ENCODE data around the gene DDIAS.
"Not testable (repeated sequence)": the region's sequence is repeated elsewhere in the genome, so short reads cannot be mapped to it uniquely, and the experiment has no call there.

Gene DDIAS

DNA sequence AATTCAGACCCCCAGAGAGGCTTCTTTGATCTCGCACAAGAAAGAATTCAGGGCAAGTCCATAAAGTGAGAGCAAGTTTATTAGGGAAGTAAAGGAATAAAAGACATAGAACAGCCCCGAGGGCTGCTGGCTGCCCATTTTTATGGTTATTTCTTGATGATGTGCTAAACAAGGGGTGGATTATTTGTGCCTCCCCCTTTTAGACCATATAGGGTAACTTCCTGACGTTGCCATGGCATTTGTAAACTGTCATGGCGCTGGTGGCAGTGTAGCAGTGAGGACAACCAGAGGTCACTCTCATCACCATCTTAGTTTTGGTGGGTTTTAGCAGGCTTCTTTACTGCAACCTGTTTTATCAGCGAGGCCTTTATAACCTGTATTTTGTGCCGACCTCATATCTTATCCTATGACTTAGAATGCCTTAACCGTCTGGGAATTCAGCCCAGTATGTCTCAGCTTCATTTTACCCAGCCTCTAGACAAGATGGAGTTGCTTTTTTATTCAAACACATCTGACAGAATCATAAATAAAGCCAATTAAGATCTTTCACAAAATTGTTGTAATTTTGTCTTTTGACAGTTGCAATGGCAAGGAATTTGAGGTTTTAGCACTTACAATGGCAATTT lies 7.6 kb downstream of the DDIAS start:
- TF ChIP-seq, protein P1, sequence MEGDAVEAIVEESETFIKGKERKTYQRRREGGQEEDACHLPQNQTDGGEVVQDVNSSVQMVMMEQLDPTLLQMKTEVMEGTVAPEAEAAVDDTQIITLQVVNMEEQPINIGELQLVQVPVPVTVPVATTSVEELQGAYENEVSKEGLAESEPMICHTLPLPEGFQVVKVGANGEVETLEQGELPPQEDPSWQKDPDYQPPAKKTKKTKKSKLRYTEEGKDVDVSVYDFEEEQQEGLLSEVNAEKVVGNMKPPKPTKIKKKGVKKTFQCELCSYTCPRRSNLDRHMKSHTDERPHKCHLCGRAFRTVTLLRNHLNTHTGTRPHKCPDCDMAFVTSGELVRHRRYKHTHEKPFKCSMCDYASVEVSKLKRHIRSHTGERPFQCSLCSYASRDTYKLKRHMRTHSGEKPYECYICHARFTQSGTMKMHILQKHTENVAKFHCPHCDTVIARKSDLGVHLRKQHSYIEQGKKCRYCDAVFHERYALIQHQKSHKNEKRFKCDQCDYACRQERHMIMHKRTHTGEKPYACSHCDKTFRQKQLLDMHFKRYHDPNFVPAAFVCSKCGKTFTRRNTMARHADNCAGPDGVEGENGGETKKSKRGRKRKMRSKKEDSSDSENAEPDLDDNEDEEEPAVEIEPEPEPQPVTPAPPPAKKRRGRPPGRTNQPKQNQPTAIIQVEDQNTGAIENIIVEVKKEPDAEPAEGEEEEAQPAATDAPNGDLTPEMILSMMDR (IDR thresholded peaks at IDR 0.05; ENCODE audit: low read depth, low read length) = no peak
- TF ChIP-seq POLR2A (IDR thresholded peaks at IDR 0.05; ENCODE audit: extremely low read depth, insufficient read length) = no peak
- no peak for TF ChIP-seq MYC (IDR thresholded peaks at IDR 0.05; ENCODE audit: low read depth, low read length)
- TF ChIP-seq, protein P2, sequence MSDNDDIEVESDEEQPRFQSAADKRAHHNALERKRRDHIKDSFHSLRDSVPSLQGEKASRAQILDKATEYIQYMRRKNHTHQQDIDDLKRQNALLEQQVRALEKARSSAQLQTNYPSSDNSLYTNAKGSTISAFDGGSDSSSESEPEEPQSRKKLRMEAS (IDR thresholded peaks at IDR 0.05; ENCODE audit: low read depth, low read length) = no peak
- no peak for DNase-seq (ENCODE audit: low read depth)
- H3K4me3 ChIP-seq (ENCODE audit: low read depth, low read length) = no peak overlapping the region

DNA sequence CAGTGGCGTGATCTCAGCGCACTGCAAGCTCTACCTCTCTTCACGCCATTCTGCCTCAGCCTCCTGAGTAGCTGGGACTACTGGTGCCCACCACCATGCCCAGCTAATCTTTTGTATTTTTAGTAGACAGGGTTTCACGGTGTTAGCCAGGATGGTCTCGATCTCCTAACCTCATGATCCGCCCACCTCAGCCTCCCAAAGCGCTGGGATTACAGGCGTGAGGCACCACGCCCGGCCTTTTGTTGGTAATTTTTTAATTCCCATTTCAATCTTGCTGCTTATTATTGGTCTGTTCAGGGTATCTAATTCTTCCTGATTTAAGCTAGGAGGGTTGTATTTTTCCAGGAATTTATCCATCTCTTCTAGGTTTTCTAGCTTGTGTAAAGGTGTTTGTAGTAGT lies 18.2 kb downstream of the DDIAS start:
- not testable (repeated sequence) for H3K4me3 ChIP-seq (ENCODE audit: low read depth, low read length); DNase-seq (ENCODE audit: low read depth)

DNA sequence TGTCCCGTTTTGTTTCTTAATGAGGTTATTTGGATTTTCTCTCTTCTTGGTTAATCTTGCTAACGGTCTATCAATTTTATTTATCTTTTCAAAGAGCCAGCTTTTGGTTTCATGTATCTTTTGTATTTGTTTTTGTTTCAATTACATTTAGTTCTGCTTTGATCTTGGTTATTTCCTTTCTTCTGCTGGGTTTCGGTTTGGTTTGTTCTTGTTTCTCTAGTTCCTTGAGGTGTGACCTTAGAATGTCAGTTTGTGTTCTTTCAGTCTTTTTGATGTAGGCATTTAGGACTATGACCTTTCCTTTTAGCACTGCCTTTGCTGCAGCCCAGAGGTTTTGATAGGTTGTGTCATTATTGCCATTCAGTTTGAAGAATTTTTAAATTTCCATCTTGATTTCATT lies 18.7 kb downstream of the DDIAS start:
- DNase-seq (ENCODE audit: low read depth); H3K4me3 ChIP-seq (ENCODE audit: low read depth, low read length): not testable (repeated sequence)

DNA sequence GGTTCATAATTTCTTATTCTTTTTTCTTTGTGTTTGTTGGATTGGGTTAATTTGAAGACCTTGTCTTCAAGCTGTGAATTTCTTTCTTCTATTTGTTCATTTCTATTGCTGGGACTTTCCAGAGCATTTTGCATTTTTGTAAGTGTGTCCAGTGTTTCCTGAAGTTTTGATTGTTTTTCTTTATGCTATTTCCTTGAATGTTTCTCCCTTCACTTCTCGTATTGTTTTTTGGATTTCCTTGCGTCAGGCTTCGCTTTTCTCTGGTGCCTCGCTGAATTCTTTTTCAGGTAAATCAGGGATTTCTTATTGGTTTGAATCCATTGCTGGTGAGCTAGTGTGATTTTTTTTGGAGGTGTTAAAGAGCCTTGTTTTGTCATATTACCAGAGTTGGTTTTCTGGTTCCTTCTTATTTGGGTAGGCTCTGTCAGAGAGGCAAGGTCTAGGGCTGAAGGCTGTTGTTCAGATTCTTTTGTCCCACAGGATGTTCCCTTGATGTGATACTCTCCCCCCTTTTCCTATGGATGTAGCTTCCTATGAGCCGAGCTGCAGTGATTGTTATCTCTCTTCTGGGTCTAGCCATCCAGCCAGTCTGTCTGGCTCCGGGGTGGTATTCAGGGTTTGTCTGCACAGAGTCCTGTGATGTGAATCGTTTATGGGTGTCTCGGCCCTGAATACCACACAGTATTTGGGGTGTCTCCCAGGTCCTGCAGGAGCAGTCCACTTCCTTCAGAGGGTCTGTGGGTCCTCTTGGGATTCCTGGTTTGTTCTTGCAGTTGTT lies 21.0 kb downstream of the DDIAS start:
- DNase-seq (ENCODE audit: low read depth) = not testable (repeated sequence)

DNA sequence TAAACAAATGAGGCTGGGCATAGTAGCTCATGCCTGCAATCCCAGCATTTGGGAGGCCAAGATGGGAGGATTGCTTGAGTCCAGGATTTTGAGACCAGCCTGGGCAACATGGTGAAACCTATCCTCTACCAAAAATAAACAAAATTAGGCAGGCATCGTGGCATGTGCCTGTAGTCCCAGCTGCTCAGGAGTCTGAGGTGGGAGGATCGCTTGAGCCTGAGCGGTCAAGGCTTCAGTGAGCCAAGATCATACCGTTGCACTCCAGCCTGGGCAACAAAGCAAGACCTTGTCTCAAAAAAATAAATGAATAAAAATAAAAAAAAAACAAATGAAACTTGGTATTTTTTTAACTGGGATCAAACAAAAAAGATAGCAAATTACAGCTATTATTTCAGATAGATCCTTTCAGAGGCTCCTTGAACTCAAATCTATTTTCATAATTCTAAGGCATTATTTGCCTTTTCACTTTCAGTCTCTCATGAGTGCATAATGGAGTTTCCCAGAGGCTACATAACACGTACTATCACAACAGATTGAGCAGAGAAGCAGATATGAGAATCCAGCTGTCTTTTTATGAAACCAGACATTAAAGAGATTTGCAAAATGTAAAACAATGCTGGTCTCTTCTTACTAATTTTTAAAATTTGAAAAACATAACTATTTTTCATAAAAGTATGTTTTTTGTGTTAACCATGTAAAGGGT lies 23.1 kb downstream of the DDIAS start:
- H3K4me3 ChIP-seq (ENCODE audit: low read depth, low read length) = no peak overlapping the region
- no peak for TF ChIP-seq POLR2A (IDR thresholded peaks at IDR 0.05; ENCODE audit: extremely low read depth, insufficient read length)
- TF ChIP-seq, protein P1 (IDR thresholded peaks at IDR 0.05; ENCODE audit: low read depth, low read length) = no peak
- DNase-seq (ENCODE audit: low read depth) = no peak

More for the DNA sequence above, 21.0 kb downstream of the DDIAS start:
- H3K4me3 ChIP-seq (ENCODE audit: low read depth, low read length) = not testable (repeated sequence)

DNA sequence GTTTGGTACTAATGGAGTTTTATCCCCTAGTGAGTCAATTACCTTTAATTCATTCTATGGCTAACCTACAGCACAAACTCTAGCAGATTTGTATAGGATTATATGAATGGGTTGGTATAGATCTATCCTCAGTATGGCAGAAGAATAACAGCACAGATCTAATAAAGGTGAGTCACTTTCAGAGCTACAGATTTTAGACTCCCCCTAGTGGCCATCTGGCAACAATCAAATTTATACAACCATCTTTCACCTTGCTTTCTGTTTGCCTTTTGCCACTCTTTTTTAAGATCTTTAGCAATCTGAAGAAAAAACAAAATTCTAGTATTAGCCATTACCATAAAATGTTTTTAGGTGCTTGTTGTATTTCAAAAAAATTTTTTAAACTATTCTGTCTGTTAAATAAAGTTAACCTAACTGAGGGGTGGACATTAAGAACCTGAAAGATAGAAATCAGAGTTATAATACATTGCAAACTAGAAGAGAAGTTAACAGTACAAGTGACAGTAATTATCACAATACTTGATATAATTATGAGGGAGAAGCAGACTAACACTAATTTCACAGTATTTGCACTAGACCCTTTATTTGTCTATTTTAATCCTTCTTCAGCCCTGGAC lies 25.8 kb downstream of the DDIAS start:
- TF ChIP-seq, protein P1 (IDR thresholded peaks at IDR 0.05; ENCODE audit: low read depth, low read length) = peak; percentile 86
- TF ChIP-seq POLR2A (IDR thresholded peaks at IDR 0.05; ENCODE audit: extremely low read depth, insufficient read length) (no peak), MYC (IDR thresholded peaks at IDR 0.05; ENCODE audit: low read depth, low read length) (no peak; the same call in 1 of the 2 replicates)
- DNase-seq (ENCODE audit: low read depth) = peak; percentile 73
- H3K4me3 ChIP-seq (ENCODE audit: low read depth, low read length) = no peak overlapping the region

DNA sequence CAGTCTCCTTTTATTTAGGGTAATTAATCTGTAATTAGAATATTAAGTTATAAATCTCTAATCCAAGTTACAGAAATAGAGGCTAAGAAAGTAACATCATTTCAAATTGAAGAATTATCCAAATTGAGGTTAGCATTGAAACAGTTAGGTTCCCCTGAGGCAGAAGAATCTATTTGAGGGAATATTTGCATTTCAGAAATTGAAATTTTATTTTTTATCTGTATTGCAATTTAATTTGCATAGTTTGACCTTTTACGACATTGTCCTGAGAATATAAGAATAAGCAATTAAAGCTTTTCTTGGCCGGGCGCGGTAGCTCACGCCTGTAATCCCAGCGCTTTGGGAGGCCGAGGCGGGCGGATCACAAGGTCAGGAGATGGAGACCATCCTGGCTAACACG lies 27.6 kb downstream of the DDIAS start:
- H3K4me3 ChIP-seq (ENCODE audit: low read depth, low read length) = no peak overlapping the region
- no peak for TF ChIP-seq POLR2A (IDR thresholded peaks at IDR 0.05; ENCODE audit: extremely low read depth, insufficient read length)
- TF ChIP-seq, protein P2 (IDR thresholded peaks at IDR 0.05; ENCODE audit: low read depth, low read length) = no peak
- DNase-seq (ENCODE audit: low read depth) = no peak

DNA sequence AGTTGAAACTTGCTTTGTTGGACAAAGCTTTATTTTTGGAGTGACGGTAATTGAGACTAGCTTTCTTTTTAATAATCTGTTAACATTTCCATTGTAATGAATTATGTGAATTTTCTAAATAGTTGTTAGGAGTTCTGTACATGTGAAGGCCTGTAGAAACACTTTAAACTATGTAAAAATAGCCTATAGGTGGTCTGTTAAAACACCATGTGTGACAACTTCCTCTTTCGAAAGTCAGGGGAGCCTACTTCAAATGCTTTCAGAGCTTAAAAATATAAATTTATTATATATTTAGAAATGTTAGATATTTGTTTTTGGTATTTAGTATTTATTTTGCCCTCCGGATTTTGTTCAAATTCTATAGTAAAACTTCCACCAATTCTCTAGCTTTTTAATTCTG lies 28.7 kb downstream of the DDIAS start:
- TF ChIP-seq MYC (IDR thresholded peaks at IDR 0.05; ENCODE audit: low read depth, low read length) (no peak), POLR2A (IDR thresholded peaks at IDR 0.05; ENCODE audit: extremely low read depth, insufficient read length) (no peak)
- TF ChIP-seq, protein P1 (IDR thresholded peaks at IDR 0.05; ENCODE audit: low read depth, low read length) = no peak
- TF ChIP-seq, protein P2 (IDR thresholded peaks at IDR 0.05; ENCODE audit: low read depth, low read length) = no peak
- no peak overlapping the region for H3K4me3 ChIP-seq (ENCODE audit: low read depth, low read length)
- DNase-seq (ENCODE audit: low read depth) = peak; percentile 30
